Left lung (tissue), 10 donors: ENCODE results near the gene C16orf87. TPM values are rescaled to one million over a fixed set of nuclear protein-coding genes. Genes with fewer than 3 reads are reported as not detected.

Experiments
- ATAC-seq: fragments of 200-7000 bp; cut with Tn5 transposase; one replicate; pipeline ENCODE4 v1.9.1; 2020; ENCODE audit warnings: moderate library complexity
- DNase-seq, 4 donors: peaks; one replicate each; pipeline ENCODE4 v3.0.0-alpha.2; 2013 to 2020
- H3K27ac ChIP-seq, 2 donors: fragments of 200-600 bp; sonication (generic) in 1 of 2; one replicate each; pipeline versions ENCODE4 v1.5.0 to v1.8.0; 2020 to 2021
- H3K27me3 ChIP-seq, 2 donors: fragments of 200-600 bp; sonication (generic) in 1 of 2; one replicate each; pipeline versions ENCODE4 v1.5.0 to v1.8.0; 2020 to 2021
- H3K36me3 ChIP-seq, 2 donors: fragments of 200-600 bp; sonication (generic) in 1 of 2; one replicate each; pipeline versions ENCODE4 v1.5.0 to v1.8.0; 2020 to 2021
- H3K4me1 ChIP-seq, 2 donors: fragments of 200-600 bp; one replicate each; pipeline ENCODE4 v1.8.0; 2021
- H3K4me3 ChIP-seq, 2 donors: fragments of 200-600 bp; sonication (generic) in 1 of 2; one replicate each; pipeline versions ENCODE4 v1.5.0 to v1.8.0; 2020 to 2021; ENCODE audit warnings: mild to moderate bottlenecking in 1 of 2
- H3K9me3 ChIP-seq, 2 donors: fragments of 200-600 bp; sonication (generic) in 1 of 2; one replicate each; pipeline versions ENCODE4 v1.5.0 to v1.8.0; 2020 to 2021
- intact Hi-C, 2 donors: fragments of 100-400 bp; cut with DNase I; formaldehyde crosslinking; loops; one replicate each; pipeline versions ENCODE4 v1.11.2 to v1.14.2; 2022
- polyA plus RNA-seq, 6 donors: library from polyadenylated mRNA; unstranded; fragments of 120-200 nt; gene quantifications; one replicate each; pipeline ENCODE4 v1.2.1, GENCODE V29; 2013; ENCODE audit not compliant: insufficient read length in 6 of 6
- total RNA-seq, 2 donors: library from RNA; stranded (reverse); fragmentation: NEBNext Ultra II Directional; extraction: Animal tissue kit (Norgen Biotek cat#: 25700); gene quantifications; one replicate each; pipeline ENCODE4 v1.2.1, GENCODE V29; 2021
- TF ChIP-seq, protein P1 (sequence below), 2 donors: fragments of 200-600 bp; sonication (generic) in 1 of 2; IDR thresholded peaks; one replicate each; pipeline versions ENCODE4 v1.5.0 to v1.8.0; 2021; ENCODE audit warnings: antibody characterized with exemption in 2 of 2
- donor health status: DM: no; HTN: yes; CAD: no.
- donor health status: DM: no; HTN: no; CAD: no.

The C16orf87 gene
- total and polyA plus RNA-seq, 8 donors, result 6.2 to 23.2 (median 21.4) TPM

DNA sequence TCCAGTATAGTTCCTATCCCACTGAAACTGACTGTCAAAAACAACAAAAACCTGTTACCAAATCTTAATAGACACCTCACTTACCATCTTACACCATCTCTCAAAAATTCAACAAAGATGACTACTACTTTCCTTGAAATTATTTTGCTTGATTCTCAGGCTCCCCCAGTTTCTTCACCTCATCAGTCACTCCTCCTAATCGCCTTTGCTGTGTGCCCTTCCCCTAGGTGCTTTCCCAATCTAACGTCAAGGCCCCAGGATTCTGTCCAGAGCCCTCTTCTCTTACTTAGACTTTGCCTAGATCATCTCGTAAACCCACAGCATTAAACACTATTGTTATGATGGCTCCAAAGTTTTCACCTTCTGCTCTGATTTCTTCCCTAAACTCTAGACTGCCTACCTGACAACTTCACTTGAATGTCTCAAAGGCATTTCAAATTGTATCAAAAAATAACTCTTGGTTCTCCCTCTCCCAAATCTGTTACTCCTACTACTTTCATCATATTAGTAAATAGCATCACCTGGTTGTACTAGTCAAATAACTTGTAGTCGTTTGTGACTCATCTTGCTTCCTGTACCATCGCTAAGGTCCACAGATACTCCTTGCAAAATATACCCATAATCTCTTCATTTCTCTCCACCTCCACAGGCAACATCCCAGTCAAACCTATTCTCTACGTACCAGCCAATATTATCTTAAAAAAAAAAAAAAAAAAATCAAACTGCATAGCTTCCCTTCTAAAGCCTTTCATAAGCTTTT is 18.0 kb downstream of the C16orf87 start:
- ATAC-seq (no peak), DNase-seq (no peak)
- no peaks in the 10 kb centered on the region for H3K27me3 ChIP-seq
- no peak overlapping the region for H3K27ac ChIP-seq
- H3K4me3 ChIP-seq, result no peak overlapping the region
- peaks cover 0 to 20% of the 10 kb centered on the region in 2 donors for H3K4me1 ChIP-seq
- TF ChIP-seq, protein P1, sequence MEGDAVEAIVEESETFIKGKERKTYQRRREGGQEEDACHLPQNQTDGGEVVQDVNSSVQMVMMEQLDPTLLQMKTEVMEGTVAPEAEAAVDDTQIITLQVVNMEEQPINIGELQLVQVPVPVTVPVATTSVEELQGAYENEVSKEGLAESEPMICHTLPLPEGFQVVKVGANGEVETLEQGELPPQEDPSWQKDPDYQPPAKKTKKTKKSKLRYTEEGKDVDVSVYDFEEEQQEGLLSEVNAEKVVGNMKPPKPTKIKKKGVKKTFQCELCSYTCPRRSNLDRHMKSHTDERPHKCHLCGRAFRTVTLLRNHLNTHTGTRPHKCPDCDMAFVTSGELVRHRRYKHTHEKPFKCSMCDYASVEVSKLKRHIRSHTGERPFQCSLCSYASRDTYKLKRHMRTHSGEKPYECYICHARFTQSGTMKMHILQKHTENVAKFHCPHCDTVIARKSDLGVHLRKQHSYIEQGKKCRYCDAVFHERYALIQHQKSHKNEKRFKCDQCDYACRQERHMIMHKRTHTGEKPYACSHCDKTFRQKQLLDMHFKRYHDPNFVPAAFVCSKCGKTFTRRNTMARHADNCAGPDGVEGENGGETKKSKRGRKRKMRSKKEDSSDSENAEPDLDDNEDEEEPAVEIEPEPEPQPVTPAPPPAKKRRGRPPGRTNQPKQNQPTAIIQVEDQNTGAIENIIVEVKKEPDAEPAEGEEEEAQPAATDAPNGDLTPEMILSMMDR (IDR thresholded peaks at IDR 0.05), result no peak
- no peaks in the 10 kb centered on the region for H3K36me3 ChIP-seq
- intact Hi-C loops, result no loop called here
- H3K9me3 ChIP-seq, result no peaks in the 10 kb centered on the region

DNA sequence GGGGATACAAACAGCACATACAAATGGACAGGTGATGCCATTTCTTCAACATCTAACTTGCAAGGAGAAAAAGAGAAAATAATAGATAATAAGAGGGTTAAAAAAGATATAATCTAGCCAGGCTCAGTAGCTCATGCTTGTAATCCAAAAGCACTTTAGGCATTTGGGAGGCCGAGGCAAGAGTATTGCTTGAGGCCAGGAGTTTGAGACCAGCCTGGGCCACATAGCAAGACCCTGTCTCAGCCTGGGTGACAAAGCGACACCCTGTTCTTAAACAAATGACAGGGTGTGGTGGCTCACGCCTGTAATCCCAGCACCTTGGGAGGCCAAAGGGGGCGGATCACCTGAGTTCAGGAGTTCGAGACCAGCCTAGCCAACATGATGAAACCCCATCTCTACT is 19.3 kb downstream of the C16orf87 start:
- no peaks in the 10 kb centered on the region for H3K36me3 ChIP-seq
- H3K4me1 ChIP-seq, result peaks cover 0 to 20% of the 10 kb centered on the region in 2 donors
- H3K27me3 ChIP-seq, result no peaks in the 10 kb centered on the region
- TF ChIP-seq, protein P1 (IDR thresholded peaks at IDR 0.05), result no peak
- intact Hi-C loops, result no loop called here
- no peak for DNase-seq
- ATAC-seq, result no peak
- no peak overlapping the region for H3K4me3 ChIP-seq
- H3K9me3 ChIP-seq, result no peaks in the 10 kb centered on the region
- H3K27ac ChIP-seq, result no peak overlapping the region

DNA sequence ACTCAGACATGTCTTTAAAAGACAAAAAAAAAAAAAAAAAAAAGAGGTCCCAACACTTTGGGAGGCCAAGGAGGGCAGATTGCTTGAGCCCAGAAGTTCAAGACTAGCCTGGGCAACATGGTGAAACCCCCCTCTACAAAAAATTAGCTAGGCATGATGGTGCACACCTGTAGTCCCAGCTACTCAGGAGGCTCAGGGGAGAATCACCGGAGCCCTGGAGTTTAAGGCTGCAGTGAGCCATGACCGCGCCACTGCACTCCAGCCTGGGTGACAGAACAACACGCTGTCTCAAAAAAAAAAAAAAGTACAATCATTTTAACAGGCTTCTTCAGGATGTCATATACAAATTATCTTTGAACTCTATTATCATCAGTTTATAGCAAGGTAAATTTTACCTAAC is 22.0 kb downstream of the C16orf87 start:
- Histone ChIP-seq H3K36me3 (no peaks in the 10 kb centered on the region), H3K9me3 (no peaks in the 10 kb centered on the region), H3K4me1 (peaks cover 0 to 12% of the 10 kb centered on the region in 2 donors), H3K27ac (no peak overlapping the region), H3K27me3 (no peaks in the 10 kb centered on the region), H3K4me3 (no peak overlapping the region)
- DNase-seq (no peak), ATAC-seq (no peak)
- intact Hi-C loops, result loop anchor here in 1 of 2 donors (10.0 kb wide), 1 partner anchor 134 kb away; no protein-coding TSS in a partner anchor
- TF ChIP-seq, protein P1 (IDR thresholded peaks at IDR 0.05), result no peak

DNA sequence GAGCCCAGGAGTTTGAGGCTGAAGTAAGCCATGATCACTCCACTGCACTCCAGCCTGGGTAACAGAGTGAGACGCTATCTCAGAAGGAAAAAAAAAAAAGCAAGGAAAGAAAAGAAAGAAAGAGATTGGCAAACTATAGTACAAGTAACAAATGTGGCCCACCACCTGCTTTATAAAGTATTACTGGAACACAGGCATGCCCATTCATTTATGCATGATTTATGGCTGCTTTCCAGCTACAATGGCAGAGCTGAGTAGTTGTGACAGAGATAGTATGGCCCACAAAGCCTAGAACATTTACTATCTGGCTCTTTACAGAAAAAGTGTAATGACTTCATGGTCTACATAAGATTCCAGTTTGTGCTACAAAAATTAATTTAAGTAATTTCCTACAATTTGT is 23.6 kb downstream of the C16orf87 start:
- Histone ChIP-seq H3K36me3 (peaks cover 0 to 3% of the 10 kb centered on the region in 2 donors), H3K27me3 (no peaks in the 10 kb centered on the region), H3K4me1 (peaks cover 0 to 12% of the 10 kb centered on the region in 2 donors), H3K4me3 (no peak overlapping the region), H3K27ac (no peak overlapping the region), H3K9me3 (no peaks in the 10 kb centered on the region)
- TF ChIP-seq, protein P1 (IDR thresholded peaks at IDR 0.05), result no peak
- no peak for ATAC-seq
- no peak for DNase-seq
- intact Hi-C loops, result loop anchor here in 1 of 2 donors (10.0 kb wide), 1 partner anchor 133 kb away; no protein-coding TSS in a partner anchor

DNA sequence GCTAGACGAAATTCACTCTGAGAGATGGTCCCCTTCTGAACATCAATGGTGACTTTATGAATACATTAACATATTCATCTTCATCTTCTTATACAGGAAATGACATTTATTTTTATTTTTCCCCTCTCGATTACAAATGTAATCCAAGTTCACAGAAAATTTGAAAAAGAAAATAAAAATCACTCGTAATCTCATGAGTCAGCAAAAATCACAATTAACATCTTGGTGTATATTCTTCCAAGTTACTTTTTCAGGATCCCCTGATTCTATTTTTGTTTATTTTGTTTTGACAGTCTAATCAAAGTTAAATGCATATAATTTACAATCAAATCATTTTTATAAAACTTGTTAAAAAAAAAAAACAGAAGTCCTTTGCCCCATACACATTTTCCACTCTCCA is 27.6 kb downstream of the C16orf87 start:
- Histone ChIP-seq H3K27ac (no peak overlapping the region), H3K9me3 (no peaks in the 10 kb centered on the region), H3K36me3 (peaks cover 0 to 4% of the 10 kb centered on the region in 2 donors), H3K4me1 (no peaks in the 10 kb centered on the region), H3K4me3 (no peak overlapping the region), H3K27me3 (no peaks in the 10 kb centered on the region)
- TF ChIP-seq, protein P1 (IDR thresholded peaks at IDR 0.05), result no peak
- ATAC-seq (no peak), DNase-seq (no peak)
- intact Hi-C loops, result loop anchor here in 1 of 2 donors (10.0 kb wide), 1 partner anchor 129 kb away; no protein-coding TSS in a partner anchor
